NCI-H82 treated with DMSO at 0.1 percent for 48 hours (cell line): Measurements from ENCODE around the gene PPP1R16B.

Experiments
- DNase-seq: peaks from one replicate; lab custom pipeline; 2025; ENCODE audit not compliant: unreplicated experiment; lab: John Stamatoyannopoulos, UW

The PPP1R16B gene

GRCh38 chr20:38825901-38826625, 20.6 kb downstream of the PPP1R16B start:
- DNase-seq = peak; percentile 84

- DNase-seq = no peak
These were observed 22.3 kb downstream of the PPP1R16B start for GRCh38 chr20:38827770-38828281.

- DNase-seq = no peak
These were observed 23.2 kb downstream of the PPP1R16B start for GRCh38 chr20:38828514-38829295.

GRCh38 chr20:38829296-38829875, 23.9 kb downstream of the PPP1R16B start:
- DNase-seq = no peak

- DNase-seq = no peak
These were observed 24.9 kb downstream of the PPP1R16B start for GRCh38 chr20:38830356-38830755.

- no peak for DNase-seq
These were observed 25.7 kb downstream of the PPP1R16B start for GRCh38 chr20:38831049-38831691.

GRCh38 chr20:38831995-38832620, 26.6 kb downstream of the PPP1R16B start:
- DNase-seq = no peak

- DNase-seq = no peak
These were observed 27.8 kb downstream of the PPP1R16B start for GRCh38 chr20:38833154-38833856.

GRCh38 chr20:38833857-38834164, 28.3 kb downstream of the PPP1R16B start:
- DNase-seq = no peak

- no peak for DNase-seq
These were observed 29.4 kb downstream of the PPP1R16B start for GRCh38 chr20:38834868-38835267.

- DNase-seq = no peak
These were observed 30.3 kb downstream of the PPP1R16B start for GRCh38 chr20:38835792-38836191.

- DNase-seq = no peak
These were observed 31.5 kb downstream of the PPP1R16B start for GRCh38 chr20:38836991-38837390.

GRCh38 chr20:38838326-38838725, 32.8 kb downstream of the PPP1R16B start:
- DNase-seq = no peak

GRCh38 chr20:38839563-38839962, 34.1 kb downstream of the PPP1R16B start:
- DNase-seq = no peak

GRCh38 chr20:38840053-38840893, 34.8 kb downstream of the PPP1R16B start:
- no peak for DNase-seq

GRCh38 chr20:38840894-38841470, 35.5 kb downstream of the PPP1R16B start:
- no peak for DNase-seq

- no peak for DNase-seq
These were observed 36.1 kb downstream of the PPP1R16B start for GRCh38 chr20:38841570-38841969.

- no peak for DNase-seq
These were observed 36.5 kb downstream of the PPP1R16B start for GRCh38 chr20:38842026-38842425.

GRCh38 chr20:38842558-38842981, 37.1 kb downstream of the PPP1R16B start:
- no peak for DNase-seq
